Measurements from ENCODE around the gene RNF144A. TPM values are rescaled to one million over a fixed set of nuclear protein-coding genes. Genes with fewer than 3 reads are reported as not detected.

The RNF144A gene
- total and polyA plus RNA-seq, 4 donors, result 0.63 to 27.6 (median 4.1) TPM

GRCh38 chr2:7026742-7027141 is 109.5 kb downstream of the RNF144A start:
- no peak for ATAC-seq (ENCODE audit: low FRiP score)
- Histone ChIP-seq H3K27ac (ENCODE audit: low read depth in 1 of 2, low read length in 2 of 2) (no peak overlapping the region), H3K36me3 (ENCODE audit: control insufficient read depth in 1 of 2, insufficient read depth in 2 of 2, low read length in 1 of 2) (no peaks in the 10 kb centered on the region), H3K27me3 (ENCODE audit: control insufficient read depth in 1 of 2, insufficient read depth in 2 of 2, low read length in 1 of 2) (no peaks in the 10 kb centered on the region), H3K4me3 (ENCODE audit: low read length in 2 of 2) (no peak overlapping the region), H3K9me3 (ENCODE audit: control insufficient read depth, low read length) (no peaks in the 10 kb centered on the region), H3K4me1 (ENCODE audit: control insufficient read depth in 1 of 2, insufficient read depth in 2 of 2, low read length in 2 of 2) (no peaks in the 10 kb centered on the region)
- 85 to 90% methylated on average over 8 of the region's 8 CpGs for WGBS, 2 donors
- DNase-seq, result no peak
- intact Hi-C loops (cut with DNase I), result no loop called here

- DNase-seq, result no peak
- no peaks in the 10 kb centered on the region for H3K27me3 ChIP-seq (ENCODE audit: control insufficient read depth in 1 of 2, insufficient read depth in 2 of 2, low read length in 1 of 2)
- H3K9me3 ChIP-seq (ENCODE audit: control insufficient read depth, low read length), result no peaks in the 10 kb centered on the region
- ATAC-seq (ENCODE audit: low FRiP score), result no peak
- no peaks in the 10 kb centered on the region for H3K4me1 ChIP-seq (ENCODE audit: control insufficient read depth in 1 of 2, insufficient read depth in 2 of 2, low read length in 2 of 2)
- intact Hi-C loops (cut with DNase I), result no loop called here
- no peak overlapping the region for H3K4me3 ChIP-seq (ENCODE audit: low read length in 2 of 2)
- no peak overlapping the region for H3K27ac ChIP-seq (ENCODE audit: low read depth in 1 of 2, low read length in 2 of 2)
- no peaks in the 10 kb centered on the region for H3K36me3 ChIP-seq (ENCODE audit: control insufficient read depth in 1 of 2, insufficient read depth in 2 of 2, low read length in 1 of 2)
- WGBS, 2 donors, result 60 to 85% methylated on average over 4 of the region's 4 CpGs
Measured at GRCh38 chr2:7027411-7027810, 110.2 kb downstream of the RNF144A start.

DNA sequence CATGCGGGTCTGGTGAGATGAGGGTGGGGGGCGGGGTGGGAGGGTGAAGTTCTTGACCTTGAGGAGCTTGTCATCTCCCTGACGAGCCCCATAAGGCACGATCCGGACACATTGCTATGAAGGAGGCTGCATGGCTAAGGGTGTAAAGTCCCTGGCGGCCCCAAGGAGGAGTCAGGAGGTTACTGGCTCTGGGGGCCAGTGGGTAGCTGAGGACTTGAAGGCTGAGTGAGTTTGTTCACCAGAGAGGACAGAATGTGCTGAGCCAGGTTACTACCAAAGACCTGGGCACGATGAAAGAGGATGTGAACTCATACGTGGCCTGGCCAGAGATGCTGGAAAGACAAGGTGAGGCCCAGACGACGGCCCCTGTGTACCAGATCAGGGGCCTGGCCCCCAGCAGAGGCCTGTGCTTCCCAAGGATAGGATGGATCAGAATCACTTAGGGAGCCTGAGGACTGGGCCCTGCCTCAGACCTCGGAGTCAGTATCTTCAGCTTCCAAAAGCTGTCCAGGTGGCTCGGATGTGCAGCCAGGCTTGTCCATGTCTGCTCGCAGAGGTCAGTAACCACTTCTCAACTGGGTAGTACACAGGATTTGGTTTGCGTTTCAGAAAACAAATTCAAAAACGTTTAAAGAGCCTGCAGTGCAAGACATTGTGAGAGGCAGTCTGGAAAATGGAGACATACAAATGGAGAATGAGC is 110.9 kb downstream of the RNF144A start:
- no peaks in the 10 kb centered on the region for H3K4me1 ChIP-seq (ENCODE audit: control insufficient read depth in 1 of 2, insufficient read depth in 2 of 2, low read length in 2 of 2)
- H3K9me3 ChIP-seq (ENCODE audit: control insufficient read depth, low read length), result no peaks in the 10 kb centered on the region
- ATAC-seq (ENCODE audit: low FRiP score), result no peak
- H3K36me3 ChIP-seq (ENCODE audit: control insufficient read depth in 1 of 2, insufficient read depth in 2 of 2, low read length in 1 of 2), result no peaks in the 10 kb centered on the region
- WGBS, 2 donors, result 92 to 94% methylated on average over 15 of the region's 15 CpGs
- no peak overlapping the region for H3K4me3 ChIP-seq (ENCODE audit: low read length in 2 of 2)
- intact Hi-C loops (cut with DNase I), result no loop called here
- H3K27ac ChIP-seq (ENCODE audit: low read depth in 1 of 2, low read length in 2 of 2), result no peak overlapping the region
- no peak for DNase-seq
- H3K27me3 ChIP-seq (ENCODE audit: control insufficient read depth in 1 of 2, insufficient read depth in 2 of 2, low read length in 1 of 2), result no peaks in the 10 kb centered on the region

DNA sequence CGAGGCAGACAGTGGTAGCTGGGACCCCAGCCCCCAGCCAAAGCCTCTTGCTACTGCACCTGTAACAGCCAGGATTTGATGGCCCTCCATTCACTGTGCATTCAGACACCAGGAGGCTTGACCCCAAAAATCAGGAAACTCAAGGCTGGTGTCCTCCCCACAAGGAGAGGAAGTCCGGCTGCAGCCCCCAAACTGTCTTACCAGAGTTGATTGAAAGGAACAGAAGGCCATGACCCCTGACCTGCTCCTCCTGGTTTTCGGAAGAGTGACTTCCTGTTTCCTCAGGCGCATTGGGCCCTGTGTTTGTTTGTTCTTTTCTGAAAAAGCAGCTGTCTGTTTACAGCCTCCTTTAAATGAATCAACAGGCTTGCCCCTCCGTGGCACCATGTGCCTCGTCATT is 111.6 kb downstream of the RNF144A start:
- no peak for ATAC-seq (ENCODE audit: low FRiP score)
- Histone ChIP-seq H3K4me1 (ENCODE audit: control insufficient read depth in 1 of 2, insufficient read depth in 2 of 2, low read length in 2 of 2) (no peaks in the 10 kb centered on the region), H3K27me3 (ENCODE audit: control insufficient read depth in 1 of 2, insufficient read depth in 2 of 2, low read length in 1 of 2) (no peaks in the 10 kb centered on the region), H3K36me3 (ENCODE audit: control insufficient read depth in 1 of 2, insufficient read depth in 2 of 2, low read length in 1 of 2) (no peaks in the 10 kb centered on the region), H3K27ac (ENCODE audit: low read depth in 1 of 2, low read length in 2 of 2) (no peak overlapping the region), H3K9me3 (ENCODE audit: control insufficient read depth, low read length) (no peaks in the 10 kb centered on the region), H3K4me3 (ENCODE audit: low read length in 2 of 2) (no peak overlapping the region)
- intact Hi-C loops (cut with DNase I), result no loop called here
- DNase-seq, result no peak
- 91 to 96% methylated on average over 6 of the region's 6 CpGs for WGBS, 2 donors

DNA sequence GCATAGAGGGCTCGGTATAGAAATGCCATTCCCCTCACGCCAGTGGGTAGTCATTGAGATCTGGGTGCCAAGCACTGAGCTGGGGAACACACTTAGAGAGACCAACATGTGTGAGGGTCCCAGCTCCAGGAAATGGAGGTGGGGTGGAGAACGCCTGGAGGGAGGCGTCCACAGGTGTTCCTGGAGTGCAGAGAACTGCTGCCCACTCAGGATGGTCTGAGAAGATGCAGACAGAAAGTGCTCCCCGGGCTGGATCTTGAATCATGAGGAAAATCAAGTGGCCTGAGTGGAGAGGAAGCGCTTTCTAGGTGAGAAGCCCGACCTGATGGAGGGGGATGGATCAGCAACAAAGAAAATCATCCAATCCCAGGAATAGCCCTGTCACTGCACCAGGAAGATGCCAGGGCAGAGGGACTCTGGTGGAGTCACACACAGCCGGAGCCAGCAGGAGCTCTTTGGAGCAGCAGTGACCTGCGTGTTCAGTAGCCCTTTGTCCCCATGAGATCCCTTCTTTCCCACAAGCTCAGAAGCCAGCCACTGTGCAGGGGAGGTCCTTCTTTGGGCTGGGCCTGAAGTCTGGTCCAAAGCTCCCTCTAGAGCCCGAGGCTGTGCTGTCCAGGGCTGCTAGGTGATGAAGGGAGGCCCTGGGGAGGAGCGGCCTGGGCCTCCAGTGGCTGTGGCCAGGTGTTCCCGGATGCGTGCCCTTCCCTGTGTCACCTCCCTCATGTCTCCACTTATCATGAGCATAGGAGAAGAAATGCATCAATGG is 112.3 kb downstream of the RNF144A start:
- H3K4me3 ChIP-seq (ENCODE audit: low read length in 2 of 2), result no peak overlapping the region
- no peak for DNase-seq
- H3K27me3 ChIP-seq (ENCODE audit: control insufficient read depth in 1 of 2, insufficient read depth in 2 of 2, low read length in 1 of 2), result no peaks in the 10 kb centered on the region
- WGBS, 2 donors, result 90% methylated on average over 13 of the region's 13 CpGs
- H3K27ac ChIP-seq (ENCODE audit: low read depth in 1 of 2, low read length in 2 of 2), result no peak overlapping the region
- no peaks in the 10 kb centered on the region for H3K36me3 ChIP-seq (ENCODE audit: control insufficient read depth in 1 of 2, insufficient read depth in 2 of 2, low read length in 1 of 2)
- intact Hi-C loops (cut with DNase I), result loop anchor here in 1 of 2 donors (10.0 kb wide), 1 partner anchor 395 kb away; no protein-coding TSS in a partner anchor
- no peaks in the 10 kb centered on the region for H3K4me1 ChIP-seq (ENCODE audit: control insufficient read depth in 1 of 2, insufficient read depth in 2 of 2, low read length in 2 of 2)
- H3K9me3 ChIP-seq (ENCODE audit: control insufficient read depth, low read length), result no peaks in the 10 kb centered on the region
- ATAC-seq (ENCODE audit: low FRiP score), result no peak

GRCh38 chr2:7030810-7031209 is 113.6 kb downstream of the RNF144A start:
- no peaks in the 10 kb centered on the region for H3K36me3 ChIP-seq (ENCODE audit: control insufficient read depth in 1 of 2, insufficient read depth in 2 of 2, low read length in 1 of 2)
- ATAC-seq (ENCODE audit: low FRiP score) (no peak), DNase-seq (no peak)
- H3K27me3 ChIP-seq (ENCODE audit: control insufficient read depth in 1 of 2, insufficient read depth in 2 of 2, low read length in 1 of 2), result no peaks in the 10 kb centered on the region
- 94% methylated on average over 11 of the region's 11 CpGs for WGBS, 2 donors
- H3K4me3 ChIP-seq (ENCODE audit: low read length in 2 of 2), result no peak overlapping the region
- no peak overlapping the region for H3K27ac ChIP-seq (ENCODE audit: low read depth in 1 of 2, low read length in 2 of 2)
- H3K9me3 ChIP-seq (ENCODE audit: control insufficient read depth, low read length), result no peaks in the 10 kb centered on the region
- intact Hi-C loops (cut with DNase I), result loop anchor here in 1 of 2 donors (10.0 kb wide), 1 partner anchor 394 kb away; no protein-coding TSS in a partner anchor
- no peaks in the 10 kb centered on the region for H3K4me1 ChIP-seq (ENCODE audit: control insufficient read depth in 1 of 2, insufficient read depth in 2 of 2, low read length in 2 of 2)

DNA sequence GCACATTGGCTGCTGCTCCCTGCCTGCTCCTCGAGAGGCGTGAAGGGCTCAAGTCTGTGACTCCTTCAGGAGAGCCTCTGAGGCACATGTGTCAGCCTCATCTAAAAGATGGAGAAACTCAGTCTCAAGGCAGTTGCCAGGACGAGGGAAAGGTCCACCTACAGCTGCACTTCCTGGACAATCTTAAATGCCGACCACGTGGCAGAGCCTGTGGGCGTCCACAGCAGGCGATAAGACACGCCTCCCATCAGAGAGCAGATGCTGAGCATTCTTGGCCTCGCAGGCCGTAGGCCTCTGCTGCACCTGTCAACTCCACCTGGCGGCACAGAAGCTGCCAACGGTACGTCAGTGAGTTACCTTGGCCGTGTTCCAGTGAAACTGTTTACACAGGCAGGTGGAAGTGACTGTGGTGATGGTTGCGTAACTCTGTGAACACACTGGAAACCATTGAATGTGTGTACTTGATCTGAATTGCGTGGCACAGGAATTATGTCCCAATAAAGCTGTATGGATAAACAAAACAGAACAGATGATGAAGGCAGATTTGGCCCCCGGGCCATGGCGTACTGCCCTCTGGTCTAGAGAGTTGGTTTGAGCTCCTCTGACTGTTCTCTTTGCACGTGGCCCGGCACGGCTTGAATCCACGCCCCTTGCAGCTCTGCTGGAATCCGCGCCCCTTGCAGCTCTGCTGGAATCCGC is 114.5 kb downstream of the RNF144A start:
- peak; percentile 30 for ATAC-seq (ENCODE audit: low FRiP score)
- H3K4me3 ChIP-seq (ENCODE audit: low read length in 2 of 2), result no peak overlapping the region
- intact Hi-C loops (cut with DNase I), result loop anchor here in 1 of 2 donors (10.0 kb wide), 1 partner anchor 393 kb away; no protein-coding TSS in a partner anchor
- no peaks in the 10 kb centered on the region for H3K9me3 ChIP-seq (ENCODE audit: control insufficient read depth, low read length)
- no peaks in the 10 kb centered on the region for H3K36me3 ChIP-seq (ENCODE audit: control insufficient read depth in 1 of 2, insufficient read depth in 2 of 2, low read length in 1 of 2)
- no peak for DNase-seq
- H3K27ac ChIP-seq (ENCODE audit: low read depth in 1 of 2, low read length in 2 of 2), result no peak overlapping the region
- H3K4me1 ChIP-seq (ENCODE audit: control insufficient read depth in 1 of 2, insufficient read depth in 2 of 2, low read length in 2 of 2), result no peaks in the 10 kb centered on the region
- H3K27me3 ChIP-seq (ENCODE audit: control insufficient read depth in 1 of 2, insufficient read depth in 2 of 2, low read length in 1 of 2), result no peaks in the 10 kb centered on the region
- WGBS, 2 donors, result 86 to 87% methylated on average over 25 of the region's 25 CpGs

- H3K4me1 ChIP-seq (ENCODE audit: control insufficient read depth in 1 of 2, insufficient read depth in 2 of 2, low read length in 2 of 2), result no peaks in the 10 kb centered on the region
- whole genome bisulfite sequencing, 2 donors, result 96% methylated on average over 16 of the region's 16 CpGs
- no peak overlapping the region for H3K27ac ChIP-seq (ENCODE audit: low read depth in 1 of 2, low read length in 2 of 2)
- intact Hi-C loops (cut with DNase I), result loop anchor here in 1 of 2 donors (10.0 kb wide), 1 partner anchor 392 kb away; no protein-coding TSS in a partner anchor
- no peak overlapping the region for H3K4me3 ChIP-seq (ENCODE audit: low read length in 2 of 2)
- H3K27me3 ChIP-seq (ENCODE audit: control insufficient read depth in 1 of 2, insufficient read depth in 2 of 2, low read length in 1 of 2), result no peaks in the 10 kb centered on the region
- ATAC-seq (ENCODE audit: low FRiP score) (no peak), DNase-seq (no peak)
- H3K36me3 ChIP-seq (ENCODE audit: control insufficient read depth in 1 of 2, insufficient read depth in 2 of 2, low read length in 1 of 2), result no peaks in the 10 kb centered on the region
- no peaks in the 10 kb centered on the region for H3K9me3 ChIP-seq (ENCODE audit: control insufficient read depth, low read length)
Measured at GRCh38 chr2:7032371-7032770, 115.2 kb downstream of the RNF144A start.
